H1 (cell line): Measurements from ENCODE around the gene ACACA. TPM values are rescaled to one million over a fixed set of nuclear protein-coding genes. Genes with fewer than 3 reads are reported as not detected.

Experiments
- CHD2 ChIP-seq: IDR thresholded peaks from 2 replicates; pipeline ENCODE4 v1.6.1; 2012; ENCODE audit warnings: low read length, improper control_type of control experiment
- SIN3A ChIP-seq, 2 experiments: IDR thresholded peaks in 1 of 2; conservative IDR thresholded peaks in 1 of 2; 2 replicates each; pipeline ENCODE4 v1.6.1; 2011 to 2012; ENCODE audit warnings: low read length in 2 of 2, improper control_type of control experiment in 1 of 2, low read depth in 1 of 2, mild to moderate bottlenecking in 1 of 2
- polyA plus RNA-seq, 7 experiments: library from polyadenylated mRNA; depleted of rRNA in 3 of 7; stranded (reverse) in 5 of 7; unstranded in 2 of 7; fragments of >200 nt in 5 of 7; fragments of 200-250 nt in 2 of 7; gene quantifications; 1 replicate in 5 of 7; 2 replicates in 1 of 7; 4 replicates in 1 of 7; pipeline versions ENCODE4 v1.2.1 to v1.2.3, GENCODE V29; 2011 to 2013; ENCODE audit warnings: missing spikeins in 2 of 7, mixed read lengths in 2 of 7
- total RNA-seq: library from RNA; stranded (reverse); fragmentation: NEBNext Ultra II Directional; extraction: Animal tissue kit (Norgen Biotek cat#: 25700); gene quantifications from 2 replicates; pipeline ENCODE4 v1.2.1, GENCODE V29; 2021

The ACACA gene
- total and polyA plus RNA-seq, 2 of the 8 experiments (the other 6 are each of a cell fraction or from before 2014, with no cell fraction given), result 74.0 to 160 TPM

- TF ChIP-seq SIN3A (conservative IDR thresholded peaks at IDR 0.05 in 1 of 2, IDR thresholded peaks at IDR 0.05 in 1 of 2; ENCODE audit: low read depth in 1 of 2, low read length in 2 of 2) (no peak), CHD2 (no peak)
These were observed 184.8 kb downstream of the ACACA start (continued) for GRCh38 chr17:37221865-37222264.
